NCI-H345 treated with DMSO at 0.1 percent for 48 hours (cell line): Measurements from ENCODE around the gene ZBTB3.
"Not testable (repeated sequence)": the region's sequence is repeated elsewhere in the genome, so short reads cannot be mapped to it uniquely, and the experiment has no call there.

Source experiments
- DNase-seq: peaks from one replicate; lab custom pipeline; 2025; ENCODE audit not compliant: unreplicated experiment; lab: John Stamatoyannopoulos, UW

Gene ZBTB3

DNA sequence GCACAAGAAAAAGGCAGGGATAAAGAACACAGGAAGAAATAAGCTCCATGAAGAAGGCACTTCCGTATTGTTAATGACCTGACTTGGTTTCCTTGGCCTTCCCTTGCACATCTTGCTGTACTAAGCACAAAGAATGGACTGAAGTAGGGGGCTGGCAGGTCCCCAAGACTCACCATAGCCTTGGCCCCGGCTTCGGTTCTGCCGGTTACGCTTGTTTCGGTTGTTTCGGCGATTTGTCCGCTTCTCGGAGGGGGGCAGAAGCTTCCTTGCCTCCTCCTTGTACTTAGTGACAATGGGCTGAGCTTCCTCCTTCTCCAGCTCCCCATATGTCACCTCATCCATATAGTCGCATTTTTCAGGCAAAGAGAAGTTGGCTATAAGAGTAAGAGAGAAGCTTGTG, 37.1 kb downstream of the ZBTB3 start:
- DNase-seq, result no peak

- no peak for DNase-seq
Measured at GRCh38 chr11:62716206-62716605, 37.8 kb downstream of the ZBTB3 start.

GRCh38 chr11:62715150-62716130, 38.5 kb downstream of the ZBTB3 start:
- DNase-seq, result no peak

GRCh38 chr11:62713343-62713742, 40.6 kb downstream of the ZBTB3 start:
- no peak for DNase-seq

GRCh38 chr11:62712861-62713260, 41.1 kb downstream of the ZBTB3 start:
- DNase-seq, result no peak

GRCh38 chr11:62712276-62712812, 41.6 kb downstream of the ZBTB3 start:
- no peak for DNase-seq

DNA sequence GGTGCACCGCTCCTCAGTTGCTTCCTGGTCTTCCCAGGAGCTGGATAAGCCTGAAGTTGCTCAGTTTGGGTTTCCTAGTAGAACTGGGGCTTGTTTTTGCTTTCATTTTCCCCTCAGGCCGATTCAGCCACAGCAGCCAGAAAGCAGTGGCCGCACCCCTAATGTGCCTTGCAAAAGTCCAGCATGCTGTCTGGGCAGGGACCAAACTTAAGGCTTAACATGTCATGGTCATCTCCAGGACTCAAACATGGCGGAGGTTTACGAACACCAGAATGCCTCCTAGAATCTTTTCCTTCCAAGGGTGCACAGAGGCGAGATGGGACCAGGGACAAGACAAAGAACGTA, 44.0 kb downstream of the ZBTB3 start:
- DNase-seq, result no peak

- DNase-seq, result peak; percentile 95
Measured at GRCh38 chr11:62709247-62710000, 44.5 kb downstream of the ZBTB3 start.

DNA sequence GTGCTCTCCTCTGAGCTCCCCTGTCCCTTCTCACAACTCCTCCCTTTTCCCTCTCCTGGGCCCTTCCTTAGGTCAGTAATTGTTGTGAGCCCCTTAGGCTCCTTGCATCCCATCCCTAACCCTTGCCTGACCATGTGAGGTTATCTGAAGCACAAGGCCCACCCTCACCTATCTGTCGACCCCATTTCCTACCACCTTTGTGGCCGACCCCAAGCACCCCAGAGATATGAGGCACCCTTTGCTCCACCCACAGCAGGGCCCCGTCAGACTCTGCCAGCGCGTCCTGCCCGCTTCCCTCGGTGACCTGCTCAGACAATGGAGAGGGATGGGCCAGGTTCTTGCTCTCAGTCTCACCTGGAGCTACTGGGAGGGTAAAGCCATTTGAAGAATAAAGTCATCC, 45.2 kb downstream of the ZBTB3 start:
- DNase-seq, result no peak

DNA sequence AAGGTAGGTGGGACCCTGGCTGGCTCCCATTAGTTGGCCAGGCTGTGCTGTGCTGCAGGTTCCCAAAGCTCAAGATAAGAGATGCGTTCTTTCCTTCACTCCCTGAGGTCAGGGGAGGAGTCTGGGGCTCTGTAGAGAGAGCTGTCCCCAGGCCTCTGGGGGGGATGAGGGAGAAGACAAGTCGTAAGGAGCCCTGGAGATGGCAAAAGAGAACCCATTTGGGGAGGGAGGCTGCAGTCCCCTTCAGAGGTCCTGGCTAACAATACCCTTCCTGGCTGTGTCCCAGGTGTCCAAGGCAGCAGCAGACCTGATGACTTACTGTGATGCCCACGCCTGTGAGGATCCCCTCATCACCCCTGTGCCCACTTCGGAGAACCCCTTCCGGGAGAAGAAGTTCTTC, 45.6 kb downstream of the ZBTB3 start:
- DNase-seq, result no peak

- no peak for DNase-seq
Measured at GRCh38 chr11:62707277-62707861, 46.6 kb downstream of the ZBTB3 start, which contains the start of the genes BSCL2 and GNG3. BSCL2 (minus strand) TSS chr11:62707424; CDS start chr11:62707195, 229 bp downstream. GNG3 (plus strand) TSS chr11:62707676; CDS start chr11:62708296, 620 bp downstream.

DNA sequence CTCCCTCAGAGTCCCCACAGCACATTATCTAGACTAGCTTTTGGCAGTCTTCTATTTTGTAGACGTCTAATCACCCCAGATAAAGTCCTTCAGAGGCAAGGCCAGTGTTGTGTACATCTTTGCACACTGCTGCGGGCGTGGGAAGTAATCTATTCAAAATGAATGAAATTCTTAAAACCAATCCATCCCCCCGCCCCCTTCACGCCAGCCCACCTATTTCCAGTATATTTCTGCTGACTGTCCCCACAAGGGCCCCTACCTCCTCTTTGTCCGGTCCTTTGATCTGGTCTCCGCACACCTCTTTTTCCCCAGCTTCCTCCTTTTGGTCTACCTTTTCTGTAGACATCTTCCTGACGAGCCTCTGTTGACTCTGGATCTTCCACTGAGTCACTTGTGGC, 47.1 kb downstream of the ZBTB3 start:
- DNase-seq, result no peak

DNA sequence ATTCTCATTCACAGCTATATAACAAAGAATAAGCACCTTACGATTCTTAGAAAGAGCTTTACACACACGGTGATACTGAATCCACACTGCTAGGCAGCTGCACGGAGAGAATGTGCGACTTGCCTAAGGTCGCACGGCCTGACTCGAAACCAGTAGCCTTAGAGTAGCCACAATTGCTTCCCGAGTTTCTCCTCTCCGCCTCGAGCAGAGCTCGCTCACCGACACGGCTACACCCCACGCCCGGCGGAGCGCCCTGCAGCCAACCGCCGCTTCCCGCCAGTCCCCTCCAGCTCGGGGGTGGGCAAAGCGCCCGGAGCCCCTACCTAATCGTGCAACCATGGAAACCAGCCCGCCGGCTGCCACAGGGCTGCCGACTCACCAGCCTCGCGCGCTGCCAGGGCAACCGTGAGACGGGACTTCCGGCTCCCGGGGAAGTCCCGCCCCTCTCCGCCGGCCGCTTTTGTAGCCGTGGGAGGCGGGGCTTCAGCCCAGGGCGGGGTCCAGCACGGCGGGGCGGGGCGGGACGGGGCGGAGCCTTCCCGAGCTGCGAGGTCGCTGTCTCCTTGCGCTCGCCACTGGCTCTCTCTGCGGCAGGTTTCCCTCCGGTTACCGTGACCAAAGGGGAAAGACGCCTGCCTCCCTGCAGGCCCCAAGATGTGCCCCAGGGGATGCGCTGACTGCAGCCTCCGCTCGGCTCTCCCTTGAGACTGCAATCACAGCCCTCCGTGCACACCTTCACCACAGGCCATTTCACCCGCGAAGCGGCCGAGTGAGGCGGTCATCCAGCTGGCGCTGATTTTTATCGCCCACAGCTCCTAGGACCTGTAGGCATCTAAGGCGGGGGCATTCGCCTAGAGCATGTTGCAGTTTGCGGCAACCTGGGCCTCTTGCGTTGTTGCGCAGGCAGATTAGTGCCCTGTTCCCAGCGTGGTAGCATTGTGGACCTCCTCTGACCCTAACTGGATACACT, 47.8 kb downstream of the ZBTB3 start:
- peak; percentile 89 for DNase-seq

GRCh38 chr11:62705413-62705812, 48.5 kb downstream of the ZBTB3 start:
- no peak for DNase-seq

DNA sequence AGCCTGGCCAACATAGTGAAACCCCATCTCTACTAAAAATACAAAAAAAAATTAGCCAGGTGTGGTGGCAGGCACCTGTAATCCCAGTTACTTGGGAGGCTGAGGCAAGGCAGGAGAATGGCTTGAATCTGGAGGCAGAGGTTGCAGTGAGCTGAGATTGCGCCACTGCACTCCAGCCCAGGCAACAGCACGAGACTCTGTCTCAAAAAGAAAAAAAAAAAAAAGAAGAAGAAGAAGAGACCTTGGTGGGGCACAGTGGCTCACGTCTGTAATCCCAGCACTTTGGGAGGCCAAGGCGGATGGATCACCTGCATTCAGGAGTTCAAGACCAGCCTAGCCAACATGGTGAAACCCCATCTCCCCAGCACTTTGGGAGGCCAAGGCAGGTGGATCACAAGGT, 50.0 kb downstream of the ZBTB3 start:
- DNase-seq, result not testable (repeated sequence)

GRCh38 chr11:62702246-62702645, 51.7 kb downstream of the ZBTB3 start:
- DNase-seq, result no peak
